ENCODE measurements around the gene MSL2. TPM values are rescaled to one million over a fixed set of nuclear protein-coding genes. Genes with fewer than 3 reads are reported as not detected.
A peak's percentile ranks its signal among the peaks of the same experiment; 100 is the strongest.

Gene MSL2
- total RNA-seq, 1 donor from 2014 or later: 44.7 TPM

DNA sequence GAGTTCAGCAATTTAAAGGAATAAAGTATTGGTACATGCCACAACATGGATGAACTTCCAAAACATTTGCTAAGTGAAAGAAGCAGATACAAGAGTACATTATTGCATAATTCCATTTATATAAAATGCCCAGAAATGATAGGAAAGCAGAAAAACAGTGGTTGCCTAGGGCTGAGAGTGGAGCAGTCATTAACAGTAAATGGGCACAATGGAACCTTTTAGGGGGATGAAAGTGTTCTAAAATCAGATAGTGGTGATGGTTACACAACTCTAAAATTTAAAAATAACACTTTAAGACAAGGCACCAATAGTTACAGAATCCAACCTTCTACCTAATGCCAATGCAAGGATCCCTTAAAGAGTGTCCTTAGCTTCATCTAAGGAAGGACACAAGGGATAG lies 34.6 kb downstream of the MSL2 start:
- H3K27me3 Mint-ChIP-seq (ENCODE audit: unreplicated experiment): peaks cover 5% of the 10 kb centered on the region
- peaks cover 42% of the 10 kb centered on the region for H3K4me1 Mint-ChIP-seq (ENCODE audit: unreplicated experiment)
- no peaks in the 10 kb centered on the region for H3K36me3 Mint-ChIP-seq (ENCODE audit: low read depth, unreplicated experiment)
- H3K27ac Mint-ChIP-seq (ENCODE audit: unreplicated experiment): no peak overlapping the region
- no peaks in the 10 kb centered on the region for H3K9me3 Mint-ChIP-seq (ENCODE audit: unreplicated experiment)
- DNase-seq (ENCODE audit: low spot score): no peak
- H3K4me3 Mint-ChIP-seq (ENCODE audit: unreplicated experiment): peak overlapping the region; percentile 56
- TF ChIP-seq, protein P1, sequence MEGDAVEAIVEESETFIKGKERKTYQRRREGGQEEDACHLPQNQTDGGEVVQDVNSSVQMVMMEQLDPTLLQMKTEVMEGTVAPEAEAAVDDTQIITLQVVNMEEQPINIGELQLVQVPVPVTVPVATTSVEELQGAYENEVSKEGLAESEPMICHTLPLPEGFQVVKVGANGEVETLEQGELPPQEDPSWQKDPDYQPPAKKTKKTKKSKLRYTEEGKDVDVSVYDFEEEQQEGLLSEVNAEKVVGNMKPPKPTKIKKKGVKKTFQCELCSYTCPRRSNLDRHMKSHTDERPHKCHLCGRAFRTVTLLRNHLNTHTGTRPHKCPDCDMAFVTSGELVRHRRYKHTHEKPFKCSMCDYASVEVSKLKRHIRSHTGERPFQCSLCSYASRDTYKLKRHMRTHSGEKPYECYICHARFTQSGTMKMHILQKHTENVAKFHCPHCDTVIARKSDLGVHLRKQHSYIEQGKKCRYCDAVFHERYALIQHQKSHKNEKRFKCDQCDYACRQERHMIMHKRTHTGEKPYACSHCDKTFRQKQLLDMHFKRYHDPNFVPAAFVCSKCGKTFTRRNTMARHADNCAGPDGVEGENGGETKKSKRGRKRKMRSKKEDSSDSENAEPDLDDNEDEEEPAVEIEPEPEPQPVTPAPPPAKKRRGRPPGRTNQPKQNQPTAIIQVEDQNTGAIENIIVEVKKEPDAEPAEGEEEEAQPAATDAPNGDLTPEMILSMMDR (IDR thresholded peaks at IDR 0.05; ENCODE audit: unreplicated experiment): no peak

DNA sequence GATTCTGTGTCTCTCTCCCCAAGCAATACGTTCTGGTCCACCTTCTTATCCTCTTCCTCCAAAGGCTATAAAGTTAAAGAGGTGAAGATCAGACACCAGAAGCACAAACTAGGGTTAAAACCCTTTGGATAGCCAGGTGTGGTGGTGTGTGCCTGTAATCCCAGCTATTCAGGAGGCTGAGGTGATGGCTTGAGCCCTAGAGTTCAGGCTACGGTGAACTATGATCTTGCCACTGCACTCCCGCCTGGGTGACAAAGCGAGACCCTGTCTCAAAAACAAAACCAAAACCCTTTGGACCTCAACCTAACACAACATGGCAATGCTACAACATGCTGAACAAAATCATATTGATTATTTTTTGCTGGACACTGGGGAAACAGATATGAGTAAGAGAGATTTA lies 43.2 kb downstream of the MSL2 start:
- peaks cover 17% of the 10 kb centered on the region for H3K4me1 Mint-ChIP-seq (ENCODE audit: unreplicated experiment)
- no peak for DNase-seq (ENCODE audit: low spot score)
- no peak overlapping the region for H3K4me3 Mint-ChIP-seq (ENCODE audit: unreplicated experiment)
- no peaks in the 10 kb centered on the region for H3K27me3 Mint-ChIP-seq (ENCODE audit: unreplicated experiment)
- TF ChIP-seq, protein P1 (IDR thresholded peaks at IDR 0.05; ENCODE audit: unreplicated experiment): no peak
- peaks cover 11% of the 10 kb centered on the region for H3K36me3 Mint-ChIP-seq (ENCODE audit: low read depth, unreplicated experiment)
- H3K9me3 Mint-ChIP-seq (ENCODE audit: unreplicated experiment): no peaks in the 10 kb centered on the region
- no peak overlapping the region for H3K27ac Mint-ChIP-seq (ENCODE audit: unreplicated experiment)

DNA sequence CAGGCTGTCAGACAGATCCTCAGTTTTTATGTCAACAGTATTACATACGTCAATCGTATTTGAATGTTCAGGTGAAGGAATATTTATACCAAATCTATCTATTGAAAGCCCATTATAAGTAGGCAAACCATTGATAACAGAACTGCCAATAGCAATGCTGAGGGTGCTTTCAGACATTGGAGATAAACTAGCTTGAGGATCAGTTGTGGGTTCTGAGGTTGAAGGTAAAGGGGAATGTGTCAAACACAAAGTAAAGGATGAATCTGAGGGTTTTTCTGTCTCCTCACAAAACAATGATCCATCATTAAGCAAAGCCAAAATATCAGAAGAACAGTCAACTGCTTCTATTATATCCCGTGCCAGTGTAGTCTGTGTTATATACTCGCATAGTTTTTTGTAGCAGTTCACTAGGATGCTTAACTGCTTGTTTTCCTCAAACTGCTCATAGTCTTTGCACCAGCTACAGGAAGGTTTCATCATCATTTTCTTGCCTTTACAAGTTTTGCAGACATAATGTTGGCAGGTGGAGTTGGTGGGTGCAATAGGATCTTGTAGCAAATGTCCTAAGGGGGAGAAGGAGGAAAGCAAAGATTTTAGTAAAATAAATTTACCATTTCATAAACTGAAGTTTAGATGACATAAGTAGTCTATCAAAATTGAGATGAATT lies 43.8 kb downstream of the MSL2 start:
- no peak overlapping the region for H3K27ac Mint-ChIP-seq (ENCODE audit: unreplicated experiment)

DNA sequence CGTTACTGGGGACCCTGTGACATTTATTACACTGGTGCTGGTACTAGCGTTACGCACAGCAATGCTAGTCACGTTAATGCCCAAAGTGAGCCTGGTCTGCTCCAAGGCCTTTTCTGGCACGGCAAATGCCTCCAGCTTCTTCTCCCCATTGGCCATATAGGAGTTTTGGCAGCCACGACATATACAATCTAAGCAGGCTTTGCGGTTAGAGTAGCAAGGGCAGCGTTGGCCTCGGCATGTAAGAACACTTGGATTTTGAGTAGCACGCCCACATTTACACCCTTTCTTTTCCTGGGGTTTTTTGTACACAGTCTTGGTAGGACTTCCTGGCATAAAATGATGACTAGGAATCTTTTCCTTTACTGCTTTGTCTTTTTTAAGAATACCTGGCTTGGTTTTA lies 44.9 kb downstream of the MSL2 start:
- no peak overlapping the region for H3K4me3 Mint-ChIP-seq (ENCODE audit: unreplicated experiment)
- peaks cover 12% of the 10 kb centered on the region for H3K4me1 Mint-ChIP-seq (ENCODE audit: unreplicated experiment)
- H3K36me3 Mint-ChIP-seq (ENCODE audit: low read depth, unreplicated experiment): peaks cover 11% of the 10 kb centered on the region
- H3K27me3 Mint-ChIP-seq (ENCODE audit: unreplicated experiment): no peaks in the 10 kb centered on the region
- H3K9me3 Mint-ChIP-seq (ENCODE audit: unreplicated experiment): no peaks in the 10 kb centered on the region
- no peak for DNase-seq (ENCODE audit: low spot score)
- no peak overlapping the region for H3K27ac Mint-ChIP-seq (ENCODE audit: unreplicated experiment)
- TF ChIP-seq, protein P1 (IDR thresholded peaks at IDR 0.05; ENCODE audit: unreplicated experiment): no peak

More for the DNA sequence above, 43.8 kb downstream of the MSL2 start:
- DNase-seq (ENCODE audit: low spot score): no peak
- no peak overlapping the region for H3K4me3 Mint-ChIP-seq (ENCODE audit: unreplicated experiment)
- no peaks in the 10 kb centered on the region for H3K27me3 Mint-ChIP-seq (ENCODE audit: unreplicated experiment)
- TF ChIP-seq, protein P1 (IDR thresholded peaks at IDR 0.05; ENCODE audit: unreplicated experiment): no peak
- peaks cover 11% of the 10 kb centered on the region for H3K36me3 Mint-ChIP-seq (ENCODE audit: low read depth, unreplicated experiment)
- H3K4me1 Mint-ChIP-seq (ENCODE audit: unreplicated experiment): peaks cover 13% of the 10 kb centered on the region
- no peaks in the 10 kb centered on the region for H3K9me3 Mint-ChIP-seq (ENCODE audit: unreplicated experiment)

DNA sequence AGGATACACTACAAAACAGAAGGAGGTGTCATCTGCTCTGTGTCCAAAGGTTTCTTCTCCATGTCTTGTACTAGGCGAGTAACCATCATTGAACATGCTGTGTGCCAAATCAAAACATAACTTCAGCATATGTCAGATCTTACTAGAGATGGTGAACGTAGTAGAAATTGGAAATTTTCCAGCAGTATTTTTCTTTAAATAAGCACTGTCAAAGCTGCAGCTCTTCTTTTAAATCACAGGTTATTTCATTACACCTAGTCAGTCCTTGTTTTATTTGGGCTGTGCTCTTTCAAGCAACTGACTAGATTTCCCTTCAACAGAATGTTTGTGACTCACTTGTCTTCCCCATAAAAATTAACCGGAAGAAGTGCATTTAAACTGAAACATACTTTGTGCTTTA lies 46.5 kb downstream of the MSL2 start:
- H3K4me3 Mint-ChIP-seq (ENCODE audit: unreplicated experiment): no peak overlapping the region
- no peak overlapping the region for H3K27ac Mint-ChIP-seq (ENCODE audit: unreplicated experiment)
- no peak for DNase-seq (ENCODE audit: low spot score)
- H3K36me3 Mint-ChIP-seq (ENCODE audit: low read depth, unreplicated experiment): peaks cover 16% of the 10 kb centered on the region
- no peaks in the 10 kb centered on the region for H3K27me3 Mint-ChIP-seq (ENCODE audit: unreplicated experiment)
- TF ChIP-seq, protein P1 (IDR thresholded peaks at IDR 0.05; ENCODE audit: unreplicated experiment): no peak
- H3K4me1 Mint-ChIP-seq (ENCODE audit: unreplicated experiment): peaks cover 6% of the 10 kb centered on the region
- H3K9me3 Mint-ChIP-seq (ENCODE audit: unreplicated experiment): no peaks in the 10 kb centered on the region
